GM21423 (cell line): ENCODE results near the gene SOWAHA.
A peak's percentile ranks its signal among the peaks of the same experiment; 100 is the strongest.
"Not testable (repeated sequence)": the region's sequence is repeated elsewhere in the genome, so short reads cannot be mapped to it uniquely, and the experiment has no call there.

Experiments
- ATAC-seq: cut with Tn5 transposase; IDR thresholded peaks from one replicate; pipeline ENCODE4 v1.9.1; 2021; ENCODE audit warnings: mild to moderate bottlenecking, moderate library complexity; ENCODE audit not compliant: unreplicated experiment

Gene SOWAHA

DNA sequence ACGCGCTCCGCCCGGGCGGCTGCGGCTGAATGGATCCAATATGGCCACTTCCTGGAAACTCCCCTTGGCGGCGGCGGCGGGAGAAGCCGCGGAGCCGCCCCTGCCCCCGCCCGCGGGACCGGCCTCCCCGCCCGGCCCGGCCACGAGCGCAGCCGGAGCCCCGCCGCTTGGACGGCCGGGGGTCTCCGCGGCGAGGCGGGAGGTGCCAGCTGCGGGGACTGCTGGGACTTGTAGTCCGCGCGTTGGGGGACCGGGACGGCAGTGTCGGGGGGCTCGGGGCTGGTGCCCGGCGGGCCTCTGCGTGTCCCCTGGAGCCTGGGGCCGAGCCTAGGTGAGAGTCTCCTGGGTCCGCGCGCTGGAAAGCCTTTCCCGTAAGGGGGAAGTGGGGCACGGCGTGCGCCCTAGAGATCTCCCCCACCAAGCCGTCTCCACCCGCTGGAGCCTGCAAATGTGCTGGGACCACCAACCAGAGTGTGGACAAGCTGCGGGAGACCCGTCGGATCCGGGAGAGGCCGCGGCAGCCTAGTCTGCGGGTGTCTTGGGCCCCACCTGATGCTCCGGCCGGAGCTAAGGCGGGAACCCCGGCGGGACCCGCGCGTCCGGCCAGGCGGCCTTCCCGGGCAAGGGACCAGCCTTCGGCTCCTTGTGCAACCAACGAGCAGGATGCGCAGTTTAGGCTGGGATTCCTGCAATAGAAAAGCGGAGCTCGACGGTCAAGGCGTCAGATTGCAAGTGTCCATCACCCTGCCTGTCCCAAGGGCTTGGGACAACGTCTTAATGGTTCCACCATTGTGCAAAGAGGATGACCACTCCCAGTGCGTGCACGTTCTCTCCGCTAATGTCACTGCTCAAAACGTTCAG, 35.7 kb upstream of the SOWAHA start, which contains the start of gene SEPTIN8:
TSS of gene SEPTIN8 (minus strand) at position 31 of the 861 bp plus-strand sequence. CDS start 102 bp downstream, outside the sequence.
- peak; percentile 62 for ATAC-seq

DNA sequence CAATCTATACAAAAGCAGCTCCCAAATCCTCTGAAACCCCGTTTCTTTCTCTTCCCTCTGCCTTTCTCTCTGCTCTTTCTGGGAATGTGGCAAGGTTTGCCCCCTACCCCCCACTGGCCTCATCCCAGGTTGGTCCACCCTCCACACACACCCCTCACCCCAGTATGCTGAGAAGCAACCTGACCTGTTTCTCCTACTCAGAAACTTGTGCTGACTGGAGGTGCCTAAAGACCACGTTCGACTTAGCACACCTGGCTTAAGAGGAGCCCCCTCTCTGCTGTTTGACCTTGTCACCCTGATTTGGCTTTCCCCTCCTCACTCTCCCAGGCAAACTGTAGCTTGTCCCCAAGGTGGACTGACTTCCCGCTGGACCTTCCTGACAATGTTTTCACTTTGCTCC, 35.0 kb upstream of the SOWAHA start:
- ATAC-seq: no peak

DNA sequence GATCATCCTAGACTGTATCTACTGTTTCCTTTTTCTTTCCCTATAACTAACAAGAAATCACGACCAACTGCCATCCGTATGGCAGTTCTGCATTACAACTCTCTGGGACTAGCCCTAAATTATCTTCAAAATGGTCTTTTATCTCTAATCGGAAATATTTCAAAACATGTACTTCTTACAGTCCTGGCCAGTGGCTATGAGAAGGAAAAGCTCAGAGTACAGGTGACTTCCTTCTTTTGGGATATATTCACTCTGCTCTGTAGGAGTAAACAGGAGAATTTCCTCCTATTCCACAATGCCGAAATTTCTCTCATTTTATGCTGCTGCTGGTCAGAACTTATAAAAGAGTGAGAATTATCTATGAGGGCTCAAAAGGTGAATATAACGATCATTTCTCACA, 34.2 kb upstream of the SOWAHA start:
- no peak for ATAC-seq

DNA sequence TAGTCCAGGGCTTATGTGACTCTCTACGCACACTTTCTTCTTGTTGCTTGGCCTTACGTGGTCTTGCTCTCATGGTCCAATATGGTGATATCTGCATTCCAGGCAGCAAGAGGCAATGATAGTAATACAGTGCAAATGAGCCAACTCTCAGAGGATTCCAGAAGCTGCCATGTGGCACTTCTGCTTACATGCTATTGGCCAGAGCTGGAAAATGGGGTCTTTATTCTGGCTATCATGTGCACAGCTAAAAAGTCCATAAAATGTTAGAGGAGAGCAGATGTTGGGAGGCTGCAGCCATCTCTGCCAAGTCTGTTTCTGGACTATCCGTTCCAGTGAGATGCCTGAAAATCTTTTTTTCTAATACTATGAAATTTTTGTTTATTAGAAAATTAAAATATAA, 33.1 kb upstream of the SOWAHA start:
- ATAC-seq: no peak

DNA sequence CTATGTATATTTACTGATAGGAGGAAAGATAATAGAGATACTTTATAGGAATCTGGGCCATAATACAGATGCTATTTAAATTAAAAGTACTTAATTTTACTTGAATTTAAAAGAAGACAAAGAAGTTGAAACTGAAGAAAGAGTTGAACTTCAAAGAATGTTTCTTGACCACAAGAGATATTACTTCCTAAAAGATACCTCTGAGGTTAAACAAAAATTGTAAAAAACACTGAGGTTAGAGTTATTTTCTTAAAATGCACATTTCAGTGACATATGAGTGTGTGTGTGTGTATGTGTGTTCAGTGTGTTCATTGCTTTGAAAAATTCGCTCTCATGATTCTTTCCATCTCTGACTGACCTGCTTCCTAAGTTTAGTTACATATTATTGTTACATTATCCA, 32.5 kb upstream of the SOWAHA start:
- no peak for ATAC-seq

DNA sequence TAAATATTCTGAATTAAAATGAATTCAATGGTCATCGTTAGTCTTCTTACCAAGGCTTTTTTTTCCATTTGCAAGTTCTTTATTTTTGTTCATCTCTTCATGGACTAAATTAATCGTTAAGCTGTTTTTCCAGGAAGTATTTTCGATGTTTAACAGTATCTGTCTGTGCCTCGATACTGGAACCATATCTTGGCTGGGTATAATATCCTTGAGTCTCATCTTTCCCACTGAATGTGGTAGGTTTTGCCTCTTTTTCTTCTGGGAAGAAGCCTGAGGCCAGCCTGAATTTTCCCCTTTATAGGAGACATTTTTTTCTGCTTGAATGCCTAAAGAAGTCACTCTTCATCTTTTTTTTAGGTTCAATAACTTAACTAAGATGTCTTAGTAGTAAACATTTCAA, 32.1 kb upstream of the SOWAHA start:
- no peak for ATAC-seq

DNA sequence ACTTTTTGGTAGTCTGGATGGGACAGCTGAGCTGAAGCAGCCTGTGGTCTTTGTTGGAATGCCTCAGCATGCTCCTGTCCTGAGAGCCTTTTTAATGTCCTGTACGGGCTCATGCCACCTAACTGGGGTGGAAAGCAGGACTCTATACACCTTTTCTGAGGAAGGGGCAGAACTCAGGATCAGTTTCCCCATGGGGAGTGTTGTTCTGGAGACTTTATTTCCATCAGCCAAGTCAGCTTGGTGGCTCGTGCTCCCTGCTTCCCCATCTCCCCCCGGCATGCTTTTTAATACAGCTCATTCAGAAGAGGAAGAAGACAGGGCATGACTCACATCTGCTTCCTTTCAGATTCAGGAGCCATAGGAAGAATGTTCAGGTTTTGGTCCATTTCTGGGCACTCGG, 31.0 kb upstream of the SOWAHA start:
- no peak for ATAC-seq

DNA sequence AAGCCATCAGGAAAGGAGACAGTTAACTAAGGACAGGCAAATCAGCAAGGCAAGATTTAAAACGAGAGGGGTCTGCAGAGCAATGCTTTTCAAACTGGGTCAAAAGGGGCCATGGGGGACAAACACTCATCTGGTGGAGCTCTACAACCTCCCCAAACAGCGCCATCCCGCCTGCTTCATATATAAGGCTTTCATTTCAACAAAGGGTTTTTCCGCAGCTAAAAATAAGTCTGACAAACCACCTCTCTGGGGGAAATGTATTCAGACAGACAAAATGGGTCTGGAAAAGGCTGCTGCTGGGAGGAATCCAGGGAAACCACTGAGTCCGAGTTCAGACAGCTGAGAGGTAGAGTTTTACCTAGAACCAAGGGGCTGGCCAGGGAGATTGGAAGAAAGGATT, 27.7 kb upstream of the SOWAHA start:
- ATAC-seq: no peak

DNA sequence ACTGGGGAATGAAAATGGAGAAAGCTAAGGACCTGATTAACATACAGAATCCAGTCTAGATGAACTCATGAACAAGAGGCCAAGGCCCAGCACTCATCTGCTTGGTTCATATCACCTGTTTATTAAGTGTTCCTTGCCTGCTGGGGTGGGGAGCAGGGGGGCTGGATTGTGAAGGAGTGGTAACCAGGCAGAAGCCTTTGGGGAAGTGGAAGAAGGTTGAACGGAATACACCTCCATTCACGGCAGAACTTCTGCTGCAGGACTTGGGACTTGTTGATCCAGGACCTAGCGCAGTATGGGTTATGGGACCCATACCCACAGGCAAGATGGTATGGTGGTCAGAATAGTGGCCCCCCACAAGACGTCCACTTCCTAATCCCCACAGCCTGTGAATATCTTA, 27.2 kb upstream of the SOWAHA start:
- ATAC-seq: no peak

DNA sequence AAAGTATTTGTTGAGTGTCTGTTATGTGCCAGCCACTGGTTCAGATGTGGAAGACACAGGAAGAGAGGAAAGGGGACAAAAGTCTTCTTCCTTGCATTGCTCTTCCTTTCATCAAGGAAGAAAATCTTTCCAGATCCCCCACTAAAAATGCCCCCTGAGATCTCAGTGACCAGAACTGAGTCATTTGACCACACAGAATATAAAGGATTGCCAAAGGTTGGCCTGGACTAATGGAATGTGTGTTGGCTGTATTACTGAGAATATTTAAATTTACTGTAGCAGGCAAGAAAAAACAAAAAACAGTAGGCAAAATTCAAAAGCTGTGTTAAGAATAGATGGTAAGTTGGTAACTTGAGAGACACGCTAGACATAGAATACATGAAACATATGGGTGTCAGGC, 26.0 kb upstream of the SOWAHA start:
- no peak for ATAC-seq

DNA sequence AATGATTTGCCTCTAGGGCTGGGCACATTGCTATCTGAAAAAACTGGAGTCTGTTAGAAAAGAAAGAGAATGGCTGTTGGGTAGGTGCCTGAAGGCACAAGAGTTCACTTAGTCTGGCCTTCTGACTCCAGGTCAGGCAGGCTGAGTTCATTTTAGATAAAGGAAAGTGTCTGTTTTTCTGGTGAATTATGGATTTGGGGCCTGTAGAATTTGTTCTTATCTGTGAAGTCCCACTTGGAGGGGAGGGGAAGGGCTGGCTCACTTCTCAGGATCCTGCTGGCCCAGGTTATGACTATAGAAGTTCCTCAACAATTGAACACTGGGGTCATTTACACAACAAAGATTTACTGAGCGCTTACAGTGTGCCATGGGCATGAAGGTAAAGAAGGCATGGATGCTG, 24.6 kb upstream of the SOWAHA start:
- ATAC-seq: no peak

DNA sequence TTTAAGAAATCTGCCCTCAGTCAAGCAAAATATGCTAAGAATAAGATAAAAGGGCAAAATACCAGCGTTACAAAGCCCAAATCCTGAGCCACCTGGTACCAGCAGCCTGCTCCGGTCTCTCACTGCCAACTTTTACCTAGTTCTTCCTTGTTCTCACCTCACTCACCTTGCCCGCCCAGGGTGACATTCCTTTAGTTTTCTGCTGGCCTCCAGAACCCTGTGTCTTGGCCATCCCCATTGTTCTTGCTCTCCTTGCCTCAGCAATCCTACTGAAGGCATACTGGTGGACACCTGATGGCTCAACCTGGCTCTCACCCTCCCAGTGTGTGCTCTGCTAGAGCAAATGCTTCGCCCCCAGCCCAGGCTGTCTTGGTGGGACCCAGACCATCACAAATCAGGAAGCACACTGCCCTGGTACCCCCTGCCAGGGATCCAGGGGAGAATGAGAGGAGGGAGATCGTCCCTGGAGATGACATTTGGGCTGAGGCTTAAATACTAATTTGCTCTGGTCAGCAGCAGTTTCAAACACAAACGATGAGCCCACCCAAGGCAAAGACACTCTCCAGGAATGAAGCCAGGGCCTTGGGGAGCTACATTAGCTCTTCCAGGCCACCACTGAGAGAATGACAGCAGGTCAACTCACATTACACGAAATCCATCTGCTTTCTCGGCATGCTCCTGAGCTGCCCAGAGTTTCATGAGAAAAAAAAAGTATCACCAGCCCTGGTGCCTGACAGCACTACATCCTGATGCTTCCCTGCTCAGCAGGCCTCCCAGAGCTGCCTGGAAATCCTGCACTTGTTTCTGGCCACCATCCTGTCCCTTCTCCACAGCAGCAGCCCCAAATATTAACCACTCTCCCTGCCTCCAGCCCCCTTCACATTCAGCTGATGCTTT, 23.9 kb upstream of the SOWAHA start:
- ATAC-seq: no peak

DNA sequence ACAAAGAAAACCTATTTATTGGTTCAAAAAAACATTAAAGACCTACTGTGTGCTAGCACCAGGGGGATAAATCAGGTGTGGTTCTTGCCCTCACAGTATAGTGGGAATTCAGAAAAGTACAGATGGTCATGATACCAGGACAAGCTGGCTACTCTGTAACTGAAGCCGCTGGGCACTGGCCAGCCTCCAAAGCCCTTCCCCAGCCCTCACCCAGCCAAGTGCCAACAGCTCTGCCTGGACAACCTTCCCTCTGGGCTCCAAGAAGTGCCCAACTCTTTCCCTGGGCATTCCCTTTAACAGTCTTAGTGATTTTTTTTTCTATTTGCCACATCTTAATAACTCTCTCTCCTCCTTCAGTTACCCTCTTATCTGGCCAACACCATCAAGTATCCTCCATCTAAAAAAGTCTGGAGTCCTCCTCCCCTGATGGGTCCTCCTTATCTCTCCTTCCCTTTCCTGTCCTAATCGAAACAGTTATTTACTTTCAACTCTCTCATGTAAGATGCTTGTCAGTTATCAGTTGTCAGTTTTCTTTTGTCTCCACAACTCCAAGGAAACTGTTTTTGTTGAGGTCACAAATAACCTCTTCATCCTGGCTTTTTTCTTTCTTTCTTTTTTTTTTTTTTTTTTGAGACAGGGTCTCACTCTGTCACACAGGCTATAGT, 22.8 kb upstream of the SOWAHA start:
- ATAC-seq: no peak

DNA sequence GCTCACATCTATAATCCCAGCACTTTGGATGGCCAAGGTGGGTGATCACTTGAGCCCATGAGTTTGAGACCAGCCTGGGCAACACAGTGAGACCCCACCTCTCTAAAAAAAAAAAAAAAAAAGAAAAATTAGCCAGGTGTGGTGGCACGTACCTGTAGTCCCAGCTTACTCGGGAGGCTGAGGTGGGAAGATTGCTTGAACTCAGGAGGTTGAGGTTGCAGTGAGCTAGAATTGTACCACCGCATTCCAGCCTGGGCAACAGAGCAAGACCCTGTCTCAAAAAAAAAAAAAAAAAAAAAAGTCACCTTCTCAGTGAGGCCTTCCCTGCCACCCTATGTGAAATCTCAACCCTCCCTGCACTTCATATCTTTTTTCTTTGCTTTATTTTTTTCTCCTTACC, 22.1 kb upstream of the SOWAHA start:
- ATAC-seq: no peak

DNA sequence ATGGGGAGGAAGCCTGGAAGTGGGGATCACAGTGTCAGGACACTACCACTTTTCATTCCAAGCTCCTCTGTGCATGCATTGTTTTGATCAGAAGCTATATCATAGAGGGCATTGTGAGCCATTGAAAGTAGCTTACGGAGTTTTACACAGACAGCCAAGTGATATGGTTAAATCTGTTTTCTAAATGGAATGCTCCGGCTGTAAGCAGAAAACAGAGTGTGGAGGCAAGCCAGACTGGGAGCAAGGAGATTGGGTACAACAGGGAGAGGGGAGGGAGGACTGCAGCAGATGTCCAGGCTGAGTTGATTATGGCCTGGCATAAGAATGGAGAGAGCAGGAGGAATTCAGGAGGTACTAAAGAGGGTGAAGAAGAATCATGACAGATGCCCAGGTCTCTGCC, 15.5 kb upstream of the SOWAHA start:
- no peak for ATAC-seq

DNA sequence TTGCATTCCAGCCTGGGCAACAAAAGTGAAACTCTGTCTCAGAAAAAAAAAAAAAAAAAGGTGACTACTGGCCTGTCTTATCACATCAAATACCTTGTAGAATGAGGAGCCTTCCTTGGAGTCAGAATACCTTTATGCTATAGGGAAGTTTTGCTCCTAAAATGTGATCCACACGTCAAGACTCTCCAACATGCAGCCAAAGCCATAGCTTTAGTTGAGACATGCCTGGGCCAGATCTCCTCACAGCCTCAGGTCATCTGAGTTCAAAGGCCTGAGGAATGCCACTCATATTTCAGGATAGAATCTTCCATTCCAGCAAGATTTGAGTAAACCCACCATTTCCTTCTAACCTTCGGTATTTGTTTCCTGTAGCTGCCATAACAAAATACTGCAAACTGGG, 13.7 kb upstream of the SOWAHA start:
- ATAC-seq: no peak

DNA sequence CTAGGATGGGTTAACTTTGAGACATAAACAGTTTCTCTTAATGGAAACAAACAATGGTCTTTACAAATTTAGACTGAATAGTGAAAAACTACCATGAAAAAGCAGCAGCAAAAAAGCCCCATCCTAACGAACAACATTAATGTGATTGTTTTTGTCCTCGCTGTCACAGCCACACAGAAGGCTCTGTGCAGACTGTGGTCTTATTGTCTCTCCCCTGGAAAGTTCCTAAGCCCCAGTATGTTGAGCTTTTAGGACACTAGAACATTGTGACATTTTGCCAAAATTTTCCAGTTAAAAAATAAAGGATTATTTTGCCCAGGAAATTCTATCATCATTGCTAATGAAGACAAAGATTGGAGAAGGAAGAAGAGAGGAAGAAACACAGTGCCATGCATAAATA, 12.6 kb upstream of the SOWAHA start:
- no peak for ATAC-seq

DNA sequence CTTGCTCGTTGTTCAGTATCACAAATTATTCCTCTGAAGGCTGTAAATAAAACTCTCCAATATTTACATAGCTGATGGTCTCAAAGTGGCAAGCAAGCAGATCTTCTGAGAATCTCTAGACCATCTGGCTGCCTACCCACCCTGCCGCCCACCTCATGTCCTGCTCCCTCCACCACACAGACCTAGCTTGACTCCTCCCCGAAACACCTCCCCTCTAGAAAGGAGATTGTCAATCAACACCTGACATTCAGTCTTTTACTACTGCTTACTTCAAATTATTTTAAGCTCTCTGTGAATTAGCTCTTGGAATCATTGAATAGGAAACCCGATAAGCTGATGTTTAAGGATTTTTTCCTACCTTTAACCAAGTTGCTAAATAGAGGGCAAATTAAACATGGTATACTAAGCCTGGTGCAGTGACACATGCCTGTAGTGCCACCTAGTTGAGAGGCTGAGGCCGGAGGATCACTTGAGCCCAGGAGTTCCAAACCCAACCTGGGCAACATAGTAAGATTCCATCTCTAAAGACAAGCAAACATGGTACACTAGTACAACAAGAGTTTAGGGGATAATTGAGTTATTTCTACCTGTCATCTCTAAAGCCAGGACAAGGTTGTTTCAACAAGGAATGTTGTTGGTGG, 10.9 kb upstream of the SOWAHA start:
- ATAC-seq: no peak

DNA sequence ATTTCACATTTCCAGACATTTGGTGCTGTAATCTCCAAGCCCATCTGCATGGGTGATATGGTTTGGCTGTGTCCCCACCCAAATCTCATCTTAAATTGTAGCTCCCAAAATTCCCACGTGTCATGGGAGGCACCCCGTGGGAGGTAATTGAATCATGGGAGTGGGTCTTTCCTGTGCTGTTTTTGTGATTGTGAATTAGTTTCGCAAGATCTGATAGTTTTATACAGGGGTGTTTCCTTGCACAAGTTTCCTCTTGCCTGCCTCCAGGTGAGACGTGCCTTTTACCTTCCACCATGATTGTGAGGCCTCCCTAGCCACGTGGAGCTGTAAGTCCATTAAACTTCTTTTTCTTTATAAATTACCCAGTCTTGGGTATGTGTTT, 10.4 kb upstream of the SOWAHA start:
- ATAC-seq: not testable (repeated sequence)

DNA sequence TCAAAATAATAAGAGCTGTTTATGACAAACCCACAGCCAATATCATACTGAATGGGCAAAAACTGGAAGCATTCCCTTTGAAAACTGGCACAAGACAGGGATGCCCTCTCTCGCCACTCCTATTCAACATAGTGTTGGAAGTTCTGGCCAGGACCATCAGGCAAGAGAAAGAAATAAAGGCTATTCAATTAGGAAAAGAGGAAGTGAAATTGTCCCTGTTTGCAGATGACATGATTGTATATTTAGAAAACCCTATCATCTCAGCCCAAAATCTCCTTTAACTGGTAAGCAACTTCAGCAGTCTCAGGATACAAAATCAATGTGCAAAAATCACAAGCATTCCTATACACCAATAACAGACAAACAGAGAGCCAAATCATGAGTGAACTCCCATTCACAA, 8.9 kb upstream of the SOWAHA start:
- not testable (repeated sequence) for ATAC-seq

DNA sequence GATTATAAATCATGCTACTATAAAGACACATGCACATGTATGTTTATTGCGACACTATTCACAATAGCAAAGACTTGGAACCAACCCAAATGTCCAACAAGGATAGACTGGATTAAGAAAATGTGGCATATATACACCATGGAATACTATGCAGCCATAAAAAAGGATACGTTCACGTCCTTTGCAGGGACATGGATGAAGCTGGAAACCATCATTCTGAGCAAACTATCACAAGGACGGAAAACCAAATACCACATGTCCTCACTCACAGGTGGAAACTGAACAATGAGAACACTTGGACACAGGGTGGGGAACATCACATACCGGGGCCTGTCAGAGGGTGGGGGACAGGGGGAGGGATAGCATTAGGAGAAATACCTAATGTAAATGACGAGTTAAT, 7.2 kb upstream of the SOWAHA start:
- not testable (repeated sequence) for ATAC-seq
